HUES48 (cell line): ENCODE results near the gene IL1R2.

Experiments used
- H3K27ac ChIP-seq: one replicate; pipeline ENCODE4 v1.7.0; 2013; ENCODE audit warnings: low read depth, low read length, inconsistent platforms
- H3K27me3 ChIP-seq: 2 replicates; pipeline ENCODE4 v1.6.1; 2013; ENCODE audit warnings: mild to moderate bottlenecking, low read length; ENCODE audit not compliant: control insufficient read depth, insufficient read depth
- H3K36me3 ChIP-seq: 2 replicates; pipeline ENCODE4 v1.6.1; 2013; ENCODE audit warnings: low read length; ENCODE audit not compliant: control insufficient read depth, insufficient read depth
- H3K4me1 ChIP-seq: 2 replicates; pipeline ENCODE4 v1.6.1; 2013; ENCODE audit warnings: mild to moderate bottlenecking, low read length; ENCODE audit not compliant: control insufficient read depth, insufficient read depth
- H3K4me3 ChIP-seq: 2 replicates; pipeline ENCODE4 v1.5.1; 2013; ENCODE audit warnings: mild to moderate bottlenecking, low read depth, low read length
- H3K9ac ChIP-seq: 2 replicates; pipeline ENCODE4 v1.6.1; 2013; ENCODE audit warnings: mild to moderate bottlenecking, low read depth, low read length, moderate library complexity
- H3K9me3 ChIP-seq: 2 replicates; pipeline ENCODE4 v1.6.1; 2013; ENCODE audit warnings: low read length; ENCODE audit not compliant: control insufficient read depth, insufficient read depth

Gene IL1R2

GRCh38 chr2:102044235-102044896, 52.6 kb downstream of the IL1R2 start:
- Histone ChIP-seq H3K27ac (no peak overlapping the region), H3K27me3 (no peaks in the 10 kb centered on the region), H3K9me3 (no peaks in the 10 kb centered on the region), H3K4me3 (no peak overlapping the region), H3K36me3 (no peaks in the 10 kb centered on the region), H3K4me1 (no peaks in the 10 kb centered on the region), H3K9ac (no peak overlapping the region)

- no peaks in the 10 kb centered on the region for H3K36me3 ChIP-seq
- no peak overlapping the region for H3K27ac ChIP-seq
- H3K27me3 ChIP-seq = no peaks in the 10 kb centered on the region
- no peaks in the 10 kb centered on the region for H3K9me3 ChIP-seq
- H3K4me1 ChIP-seq = no peaks in the 10 kb centered on the region
- no peak overlapping the region for H3K9ac ChIP-seq
- no peak overlapping the region for H3K4me3 ChIP-seq
Observed at GRCh38 chr2:102044967-102045489, 53.3 kb downstream of the IL1R2 start.

- H3K36me3 ChIP-seq = no peaks in the 10 kb centered on the region
- H3K4me1 ChIP-seq = no peaks in the 10 kb centered on the region
- H3K4me3 ChIP-seq = no peak overlapping the region
- H3K9ac ChIP-seq = no peak overlapping the region
- no peaks in the 10 kb centered on the region for H3K9me3 ChIP-seq
- no peaks in the 10 kb centered on the region for H3K27me3 ChIP-seq
- no peak overlapping the region for H3K27ac ChIP-seq
Observed at GRCh38 chr2:102045697-102046096, 53.9 kb downstream of the IL1R2 start.

GRCh38 chr2:102046135-102046986, 54.6 kb downstream of the IL1R2 start:
- no peak overlapping the region for H3K4me3 ChIP-seq
- H3K4me1 ChIP-seq = no peaks in the 10 kb centered on the region
- no peaks in the 10 kb centered on the region for H3K27me3 ChIP-seq
- H3K9ac ChIP-seq = no peak overlapping the region
- no peaks in the 10 kb centered on the region for H3K36me3 ChIP-seq
- no peak overlapping the region for H3K27ac ChIP-seq
- H3K9me3 ChIP-seq = no peaks in the 10 kb centered on the region

- no peak overlapping the region for H3K27ac ChIP-seq
- no peaks in the 10 kb centered on the region for H3K27me3 ChIP-seq
- no peaks in the 10 kb centered on the region for H3K36me3 ChIP-seq
- no peaks in the 10 kb centered on the region for H3K9me3 ChIP-seq
- no peak overlapping the region for H3K9ac ChIP-seq
- no peaks in the 10 kb centered on the region for H3K4me1 ChIP-seq
- H3K4me3 ChIP-seq = no peak overlapping the region
Observed at GRCh38 chr2:102048465-102048864, 56.7 kb downstream of the IL1R2 start.

- Histone ChIP-seq H3K27me3 (no peaks in the 10 kb centered on the region), H3K27ac (no peak overlapping the region), H3K4me3 (no peak overlapping the region), H3K36me3 (no peaks in the 10 kb centered on the region), H3K9ac (no peak overlapping the region), H3K4me1 (no peaks in the 10 kb centered on the region), H3K9me3 (no peaks in the 10 kb centered on the region)
Observed at GRCh38 chr2:102049756-102050443, 58.1 kb downstream of the IL1R2 start.

GRCh38 chr2:102050854-102051391, 59.2 kb downstream of the IL1R2 start:
- H3K4me1 ChIP-seq = no peaks in the 10 kb centered on the region
- H3K27me3 ChIP-seq = no peaks in the 10 kb centered on the region
- no peaks in the 10 kb centered on the region for H3K9me3 ChIP-seq
- H3K36me3 ChIP-seq = no peaks in the 10 kb centered on the region
- no peak overlapping the region for H3K27ac ChIP-seq
- H3K4me3 ChIP-seq = no peak overlapping the region
- H3K9ac ChIP-seq = no peak overlapping the region

GRCh38 chr2:102051692-102052277, 60.0 kb downstream of the IL1R2 start:
- Histone ChIP-seq H3K4me1 (no peaks in the 10 kb centered on the region), H3K4me3 (no peak overlapping the region), H3K9ac (no peak overlapping the region), H3K36me3 (no peaks in the 10 kb centered on the region), H3K27me3 (no peaks in the 10 kb centered on the region), H3K9me3 (no peaks in the 10 kb centered on the region), H3K27ac (no peak overlapping the region)

- H3K27ac ChIP-seq = no peak overlapping the region
- H3K4me3 ChIP-seq = no peak overlapping the region
- no peaks in the 10 kb centered on the region for H3K36me3 ChIP-seq
- H3K9me3 ChIP-seq = no peaks in the 10 kb centered on the region
- no peak overlapping the region for H3K9ac ChIP-seq
- H3K27me3 ChIP-seq = no peaks in the 10 kb centered on the region
- H3K4me1 ChIP-seq = no peaks in the 10 kb centered on the region
Observed at GRCh38 chr2:102052365-102052764, 60.6 kb downstream of the IL1R2 start.

- Histone ChIP-seq H3K4me3 (no peak overlapping the region), H3K4me1 (no peaks in the 10 kb centered on the region), H3K9me3 (no peaks in the 10 kb centered on the region), H3K27ac (no peak overlapping the region), H3K36me3 (no peaks in the 10 kb centered on the region), H3K9ac (no peak overlapping the region), H3K27me3 (no peaks in the 10 kb centered on the region)
Observed at GRCh38 chr2:102053096-102053495, 61.3 kb downstream of the IL1R2 start.
